NK-92 (cell line): ENCODE measurements around the gene IL10.

ENCODE experiments used
- DNase-seq: peaks from one replicate; lab custom pipeline; 2025; ENCODE audit not compliant: unreplicated experiment; lab: John Stamatoyannopoulos, UW

The IL10 gene

GRCh38 chr1:206772243-206772937 lies at the start of gene IL10:
TSS of gene IL10 (minus strand) at chr1:206772494. CDS start at chr1:206772435, 59 bp downstream.
- no peak for DNase-seq

GRCh38 chr1:206821493-206821892 lies 49.2 kb upstream of the IL10 start:
- DNase-seq, result no peak

- DNase-seq, result no peak
Measured at GRCh38 chr1:206816390-206817287, 44.3 kb upstream of the IL10 start.

GRCh38 chr1:206814716-206815341 lies 42.5 kb upstream of the IL10 start:
- no peak for DNase-seq

GRCh38 chr1:206812471-206812870 lies 40.2 kb upstream of the IL10 start:
- no peak for DNase-seq

GRCh38 chr1:206809504-206810084 lies 37.3 kb upstream of the IL10 start:
- no peak for DNase-seq

GRCh38 chr1:206808615-206809014 lies 36.3 kb upstream of the IL10 start:
- no peak for DNase-seq

DNA sequence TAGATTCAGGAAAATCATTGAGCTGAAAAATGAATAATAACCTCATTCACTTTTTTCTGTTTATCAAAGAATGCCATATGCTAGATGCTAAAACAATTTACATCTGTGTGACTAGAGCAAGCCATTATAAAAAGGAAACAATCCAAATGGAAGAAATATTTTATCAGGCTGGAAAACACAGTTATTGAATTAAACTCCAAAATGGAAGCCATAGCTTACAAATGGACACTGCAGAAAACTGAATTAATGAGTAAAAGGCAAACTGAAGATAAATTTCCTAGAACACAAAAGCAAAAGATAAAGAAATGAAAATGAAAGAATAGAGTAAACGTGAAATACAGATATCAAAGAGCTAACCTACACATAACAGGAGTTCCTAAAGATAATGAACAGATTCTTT lies 33.1 kb upstream of the IL10 start:
- DNase-seq, result no peak

DNA sequence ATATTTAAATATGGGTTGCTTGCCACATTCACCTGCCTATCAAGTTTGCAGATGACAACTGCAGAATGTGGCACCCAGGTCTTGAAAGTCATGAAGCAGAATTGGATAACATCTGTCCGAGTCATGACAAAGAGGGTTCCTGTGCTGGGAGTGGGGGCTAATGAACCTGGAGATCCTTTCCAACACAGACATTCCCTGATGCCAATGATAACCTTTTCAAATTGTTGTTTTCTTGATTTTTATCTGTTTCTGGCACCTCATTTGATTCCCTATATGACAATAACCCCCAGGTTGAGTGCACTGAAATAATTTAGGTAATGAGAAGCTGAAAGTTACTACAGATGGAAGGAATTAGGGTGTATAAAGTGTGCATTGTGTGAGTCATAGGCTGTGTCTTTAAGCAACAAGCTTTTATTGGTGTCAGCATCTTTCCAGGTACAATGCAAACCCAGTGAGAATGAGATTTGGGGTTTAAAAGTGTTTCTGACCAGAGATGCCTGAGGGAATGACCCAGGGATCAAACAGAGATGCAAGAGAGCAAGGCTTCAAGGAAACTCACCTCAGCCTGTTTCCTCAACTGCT lies 32.0 kb upstream of the IL10 start:
- no peak for DNase-seq

GRCh38 chr1:206803221-206803730 lies 31.0 kb upstream of the IL10 start:
- no peak for DNase-seq

- DNase-seq, result no peak
Measured at GRCh38 chr1:206802401-206802800, 30.1 kb upstream of the IL10 start.

DNA sequence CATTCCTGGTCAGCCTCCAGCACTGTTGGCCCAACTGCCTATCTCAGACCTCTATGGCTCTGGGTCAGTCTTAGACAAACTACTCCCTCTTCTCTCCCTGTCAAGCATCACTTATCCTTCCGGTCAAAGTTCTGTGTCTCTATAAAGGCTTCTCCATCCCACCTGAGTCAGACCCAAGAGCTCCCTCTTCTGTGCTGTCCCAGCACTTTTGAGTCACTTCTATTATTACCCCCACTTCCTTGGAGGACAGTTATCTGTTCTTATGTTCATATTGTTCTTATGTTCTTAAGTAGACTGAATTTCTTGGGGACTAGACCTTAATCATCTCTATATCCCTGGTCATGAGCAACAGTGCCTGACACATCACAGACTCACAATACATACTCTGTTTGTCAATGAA lies 29.2 kb upstream of the IL10 start:
- DNase-seq, result no peak

DNA sequence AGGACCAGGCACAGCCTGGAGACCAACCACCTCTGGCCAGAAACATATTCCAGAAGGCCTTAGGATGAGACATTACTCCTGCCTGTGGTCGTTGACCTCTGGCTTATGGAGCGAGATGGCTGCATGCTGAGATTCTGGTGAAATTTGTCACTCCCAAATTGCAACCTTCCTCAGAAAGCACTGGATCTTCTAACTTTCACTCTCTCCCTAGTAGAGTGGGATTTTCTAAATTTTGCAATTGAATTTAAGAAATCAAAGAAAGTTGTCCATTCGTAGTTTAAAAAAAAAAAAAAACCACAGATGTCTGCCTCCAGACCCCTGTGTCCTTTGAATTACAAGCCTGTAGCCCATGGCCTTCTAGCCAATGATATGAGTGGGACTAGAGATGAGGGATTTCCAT lies 28.6 kb upstream of the IL10 start:
- no peak for DNase-seq

DNA sequence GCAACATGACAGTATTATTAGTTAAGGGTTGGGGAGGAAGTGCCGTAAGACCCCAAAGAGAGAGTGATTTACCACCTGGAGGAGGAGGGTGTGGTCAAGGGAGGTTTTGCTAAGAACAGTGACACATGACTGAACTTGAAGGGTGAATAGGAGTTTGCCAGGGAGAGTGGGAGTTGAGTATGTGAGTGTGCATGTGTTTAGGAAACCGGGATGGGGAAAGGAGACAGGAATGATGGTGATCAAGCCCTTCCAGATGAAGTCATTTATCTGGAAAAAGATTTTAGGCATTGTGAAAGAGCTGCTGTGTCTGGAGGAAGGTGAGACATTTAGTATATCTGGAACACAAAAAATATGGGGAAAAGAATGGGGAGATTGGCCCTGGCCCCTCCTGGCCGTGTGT lies 28.1 kb upstream of the IL10 start:
- DNase-seq, result no peak

DNA sequence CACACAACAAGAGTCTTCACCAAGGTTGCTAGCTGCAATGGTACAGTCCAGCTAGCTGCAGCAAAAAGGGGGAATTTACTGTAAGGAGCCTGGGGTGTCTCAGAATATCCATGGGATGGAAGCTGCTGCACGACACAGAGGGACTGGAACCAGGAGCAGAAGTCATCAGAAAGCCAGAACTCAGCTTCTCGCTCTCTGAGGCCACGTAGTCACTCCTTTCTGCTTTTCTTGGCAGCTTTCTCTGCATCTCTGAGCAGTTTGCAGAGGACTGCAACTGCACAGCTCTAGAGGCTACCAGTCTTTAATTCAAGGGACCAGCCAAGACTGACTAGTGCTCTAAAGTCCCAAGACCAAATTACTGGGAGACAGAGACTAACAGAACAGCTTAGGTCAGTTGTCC lies 27.0 kb upstream of the IL10 start:
- no peak for DNase-seq

GRCh38 chr1:206798384-206798996 lies 26.2 kb upstream of the IL10 start:
- no peak for DNase-seq

DNA sequence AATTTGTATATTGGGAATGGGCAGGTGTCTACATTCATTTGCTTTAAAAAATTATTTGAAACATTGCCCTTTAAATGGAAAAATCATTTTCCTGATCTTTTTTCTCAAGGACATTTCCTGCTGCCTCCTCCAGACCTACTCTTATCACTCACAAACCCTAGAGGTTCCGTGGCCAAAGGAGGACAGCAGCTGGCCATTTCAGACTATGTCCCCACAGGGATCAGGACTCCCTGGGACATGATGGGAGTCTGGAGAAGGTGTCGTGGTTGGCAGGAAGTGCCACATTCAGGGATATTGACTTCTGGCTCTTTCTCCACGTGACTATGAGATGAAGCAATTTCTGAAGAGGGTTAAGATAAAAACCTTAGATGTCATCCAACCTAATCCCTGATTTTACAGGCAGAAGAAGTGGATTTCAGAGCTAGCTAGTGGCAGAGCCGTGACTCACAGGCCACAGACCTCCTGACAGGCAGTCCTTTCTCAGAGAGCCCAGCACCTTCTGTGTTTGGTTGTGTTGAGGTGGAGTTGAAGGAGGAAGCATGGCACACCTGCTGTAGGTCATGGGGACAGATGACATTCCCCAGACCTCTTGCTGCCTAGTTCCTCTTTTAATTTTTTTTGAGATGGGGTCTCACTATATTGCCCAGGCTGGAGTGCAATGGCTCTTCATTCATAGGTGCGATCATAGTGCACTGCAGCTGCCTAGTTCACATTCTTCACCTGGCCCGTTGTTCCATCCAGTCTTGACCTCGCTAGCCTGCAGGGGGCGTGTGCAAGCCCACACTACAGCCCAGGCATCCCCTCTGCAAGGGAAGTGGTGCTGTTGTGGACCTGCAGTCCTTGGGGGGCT lies 25.5 kb upstream of the IL10 start:
- no peak for DNase-seq

- DNase-seq, result no peak
Measured at GRCh38 chr1:206796981-206797402, 24.7 kb upstream of the IL10 start.

DNA sequence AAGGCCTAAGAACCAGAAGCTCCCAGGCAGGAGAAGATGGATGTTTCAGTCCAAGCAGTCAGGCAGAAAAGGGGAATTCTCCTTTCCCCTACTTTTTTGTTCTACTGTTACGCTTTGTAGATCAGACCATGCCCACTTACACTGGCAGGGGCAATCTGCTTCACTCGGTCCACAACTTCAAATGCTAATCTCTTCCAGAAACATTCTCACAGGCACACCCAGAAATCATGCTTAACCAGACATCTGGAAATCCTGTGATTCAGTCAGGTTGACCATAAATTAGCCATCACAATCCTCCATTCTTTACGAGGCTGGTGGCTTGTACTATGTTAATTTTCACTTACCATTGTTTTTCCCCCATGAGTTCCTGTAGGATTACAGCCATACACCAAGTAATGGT lies 23.8 kb upstream of the IL10 start:
- no peak for DNase-seq
